Stimulated activated CD8-positive, alpha-beta memory T cell treated with anti-CD3 and anti-CD28 coated beads, Interleukin-7, amount 100 ng/mL, for 24 hours (primary cell): Measurements from ENCODE around the gene SPA17.

ENCODE experiments used
- DNase-seq: peaks from one replicate; pipeline ENCODE4 v3.0.0-alpha.2; 2020; ENCODE audit warnings: low read depth

SPA17 gene

DNA sequence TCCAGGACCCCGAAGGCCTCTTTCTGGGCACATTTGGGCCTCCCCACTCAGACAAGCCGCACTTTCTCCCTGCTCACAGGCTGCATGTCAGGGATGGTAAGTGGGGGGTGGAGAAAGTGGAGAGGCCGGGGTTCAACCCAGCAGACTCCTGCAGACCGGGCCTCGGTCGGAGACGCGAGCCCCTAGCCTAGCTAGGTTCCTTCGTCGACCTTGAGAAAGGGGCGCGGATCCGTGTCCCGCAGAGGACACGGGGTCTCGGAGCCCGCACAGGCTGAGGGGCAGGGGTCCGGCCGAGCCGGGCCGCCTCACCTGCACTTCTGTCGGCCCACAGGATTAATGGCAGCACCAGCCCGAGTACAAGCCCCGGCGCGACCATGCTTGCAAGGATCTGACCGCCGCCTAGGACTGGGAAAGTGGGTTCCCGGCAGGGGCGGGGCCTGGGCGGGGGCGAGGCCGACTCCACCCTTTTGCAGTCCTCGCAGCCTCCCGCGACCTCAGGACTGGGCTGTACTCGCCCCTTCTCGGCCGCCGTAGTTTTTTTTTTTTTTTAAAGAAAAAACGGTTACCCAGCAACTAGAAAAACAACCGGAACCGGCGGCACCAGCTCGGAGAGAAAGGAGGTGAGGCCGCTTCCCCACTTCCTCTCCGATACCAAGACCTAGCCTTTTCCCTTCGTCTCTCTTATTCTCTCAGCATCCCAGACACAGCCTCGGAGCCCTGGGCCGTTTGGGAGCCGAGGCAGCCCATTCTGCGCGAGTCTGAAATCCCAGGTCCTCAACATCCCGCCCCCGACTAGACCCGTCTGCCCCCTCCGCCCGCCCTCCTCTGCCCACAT is at the start of gene SPA17, which contains the start of gene SIAE:
Gene SPA17, plus strand, starts transcription at position 572 of the 835 bp plus-strand sequence. CDS start 1,361 bp downstream, outside the sequence.
Gene SIAE, minus strand, starts transcription at position 407 of the 835 bp plus-strand sequence. Its CDS starts 31 bp downstream, at position 376.
- DNase-seq: peak; percentile 75

DNA sequence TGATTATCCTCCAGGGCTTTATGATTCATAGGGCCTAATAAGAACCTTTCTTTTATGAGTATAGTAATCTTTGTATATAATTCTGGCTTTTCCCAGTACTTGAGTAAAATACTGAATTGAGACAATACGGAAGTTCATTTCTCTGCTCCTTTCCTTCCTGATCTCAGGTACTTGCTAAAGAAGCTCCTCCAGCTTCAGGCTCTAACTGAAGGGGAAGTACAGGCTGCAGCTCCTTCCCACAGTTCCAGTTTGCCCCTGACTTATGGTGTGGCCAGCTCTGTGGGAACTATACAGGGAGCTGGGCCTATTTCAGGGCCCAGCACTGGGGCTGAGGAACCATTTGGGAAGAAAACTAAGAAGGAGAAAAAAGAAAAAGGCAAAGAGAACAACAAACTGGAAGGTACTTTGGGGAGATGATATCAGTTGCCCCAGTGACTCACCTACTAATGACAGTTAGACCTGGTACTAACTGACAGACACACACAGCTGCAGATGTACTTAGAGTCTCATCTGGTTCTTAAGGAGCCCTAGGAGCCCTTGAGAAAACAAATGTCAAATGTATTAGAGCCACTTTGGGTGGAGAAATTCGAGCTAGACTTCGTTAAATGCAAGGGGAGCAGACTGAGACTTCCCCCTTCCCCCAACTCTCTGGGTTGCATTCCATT is 48.1 kb upstream of the SPA17 start:
- DNase-seq: no peak

DNA sequence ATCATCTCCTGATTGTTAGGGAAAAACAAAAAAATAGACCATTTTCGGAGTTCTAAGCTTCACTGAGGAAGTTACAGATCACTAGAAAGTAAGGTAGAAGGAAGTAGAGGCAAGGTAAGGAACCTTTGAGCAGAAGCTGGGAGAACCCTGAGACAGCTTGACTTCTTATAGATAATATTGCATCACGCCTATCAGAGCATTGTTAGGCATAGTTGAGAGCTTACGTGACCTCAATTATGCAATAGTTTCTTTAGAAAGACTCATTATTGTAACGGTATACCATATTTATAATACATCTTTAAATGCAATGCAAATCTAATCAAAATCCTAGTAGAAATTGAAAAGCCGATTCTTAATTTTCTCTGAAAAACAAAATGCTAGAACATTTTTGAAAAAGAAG is 46.2 kb upstream of the SPA17 start:
- no peak for DNase-seq

DNA sequence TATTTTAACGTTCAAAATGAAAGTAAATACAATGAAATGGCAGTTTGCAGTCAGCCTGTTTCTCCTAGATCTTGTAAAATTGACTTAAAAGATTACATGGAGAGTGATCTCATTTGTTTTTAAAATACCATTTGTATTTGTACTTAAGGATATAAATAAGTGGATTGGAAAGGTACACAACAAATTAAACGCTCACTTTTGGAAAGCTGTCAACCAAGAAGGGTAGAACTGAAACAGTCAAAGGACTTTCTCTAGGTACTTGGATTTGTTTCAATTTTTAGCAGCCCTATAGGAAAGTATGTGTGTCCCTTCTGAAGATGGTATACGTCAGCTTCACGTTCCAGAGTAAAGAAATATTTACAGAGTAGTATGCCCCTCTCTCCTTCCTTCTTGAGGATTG is 43.7 kb upstream of the SPA17 start:
- DNase-seq: no peak

DNA sequence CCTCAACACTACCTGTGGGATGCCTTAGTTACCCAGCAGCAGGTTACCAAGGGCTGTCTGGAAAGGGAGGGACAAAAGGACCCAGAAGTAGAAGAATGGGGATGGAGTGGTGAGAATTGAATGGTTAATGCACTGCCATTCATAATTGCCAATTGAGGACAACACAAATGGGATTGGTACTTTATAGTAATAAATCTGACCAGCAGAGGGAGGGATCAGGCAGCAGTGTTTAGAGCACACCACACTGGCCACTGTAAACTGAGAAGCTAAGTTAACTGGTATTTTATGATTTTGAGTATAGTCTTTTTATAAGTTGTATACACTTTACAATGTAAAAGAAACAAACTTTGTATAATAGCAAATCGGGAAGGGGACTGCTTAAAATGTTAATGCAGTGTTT is 40.3 kb upstream of the SPA17 start:
- no peak for DNase-seq

DNA sequence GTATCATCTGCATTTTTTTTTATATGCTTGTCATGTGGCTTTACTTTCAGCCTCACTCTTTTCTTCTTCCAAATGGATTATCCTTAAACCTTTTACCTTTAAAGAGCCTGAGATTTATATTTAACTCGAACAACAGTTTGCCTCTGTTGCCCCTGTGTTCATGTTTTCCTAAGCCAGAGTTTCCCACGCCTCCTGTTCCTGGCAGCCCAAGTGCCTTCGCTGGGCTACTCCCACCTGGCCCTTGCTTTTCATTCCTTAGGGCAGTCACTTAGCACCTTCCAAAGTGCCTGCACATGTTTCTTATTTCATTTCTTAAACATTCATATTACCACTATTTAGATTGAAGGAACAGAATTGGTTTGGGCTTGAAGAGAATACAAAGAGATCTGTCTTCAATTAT is 37.8 kb upstream of the SPA17 start:
- DNase-seq: no peak

DNA sequence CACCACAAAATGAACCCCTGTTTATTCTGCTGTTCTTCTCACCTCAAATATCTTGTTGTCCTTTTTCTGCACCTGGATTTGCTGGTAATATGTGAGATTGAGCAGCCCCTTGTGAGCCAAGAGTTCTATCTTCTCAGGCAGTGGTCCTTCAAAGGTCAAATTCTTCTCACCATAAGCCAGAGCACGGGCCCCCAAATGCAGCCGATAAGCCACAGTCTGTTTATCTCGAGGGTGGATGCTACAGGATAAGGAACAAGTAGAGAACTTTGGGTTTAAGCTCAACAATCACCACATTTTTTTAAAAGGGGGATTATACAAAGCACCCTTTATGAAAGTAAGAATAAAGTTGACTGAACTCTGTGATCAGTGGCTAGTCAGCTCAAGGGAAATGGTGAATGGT is 35.2 kb upstream of the SPA17 start:
- no peak for DNase-seq

DNA sequence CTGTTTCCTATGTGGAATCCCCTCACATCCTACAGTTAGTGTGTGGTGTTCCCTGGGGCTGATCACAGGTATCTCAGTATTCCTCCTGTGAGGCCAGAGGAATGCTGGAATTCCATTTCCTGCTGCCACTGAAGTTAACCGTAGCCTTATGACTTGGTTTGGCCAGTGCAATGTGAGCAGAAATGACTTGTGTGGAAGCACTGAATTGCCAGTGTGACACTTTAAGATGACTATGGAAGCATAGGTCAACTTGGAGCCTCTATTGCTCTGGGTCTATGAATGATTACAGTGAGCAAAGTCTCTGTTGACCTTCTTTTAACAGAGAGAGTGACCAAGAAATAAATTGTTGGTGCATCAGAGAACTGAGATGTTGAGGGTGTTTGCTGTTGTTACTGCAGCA is 34.5 kb upstream of the SPA17 start:
- no peak for DNase-seq

DNA sequence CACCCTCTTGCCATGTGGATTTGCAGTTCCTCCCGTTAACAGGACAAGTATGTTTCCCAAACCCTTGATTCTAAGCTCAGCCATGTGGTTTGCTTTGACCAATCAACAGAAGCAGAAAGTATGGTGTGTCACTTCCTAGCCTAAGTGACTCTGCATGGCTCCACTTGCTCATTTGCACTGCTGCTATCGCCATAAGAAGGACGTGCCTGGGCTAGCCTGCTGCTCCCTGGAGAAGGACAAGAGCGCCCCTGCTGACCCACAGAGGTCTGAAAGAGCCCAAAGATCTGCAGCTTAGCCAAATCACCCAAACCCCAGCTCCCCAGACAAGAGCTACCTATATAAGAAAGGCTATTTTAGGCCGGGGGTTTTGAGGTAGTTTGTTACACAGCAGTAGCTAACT is 33.0 kb upstream of the SPA17 start:
- DNase-seq: no peak

DNA sequence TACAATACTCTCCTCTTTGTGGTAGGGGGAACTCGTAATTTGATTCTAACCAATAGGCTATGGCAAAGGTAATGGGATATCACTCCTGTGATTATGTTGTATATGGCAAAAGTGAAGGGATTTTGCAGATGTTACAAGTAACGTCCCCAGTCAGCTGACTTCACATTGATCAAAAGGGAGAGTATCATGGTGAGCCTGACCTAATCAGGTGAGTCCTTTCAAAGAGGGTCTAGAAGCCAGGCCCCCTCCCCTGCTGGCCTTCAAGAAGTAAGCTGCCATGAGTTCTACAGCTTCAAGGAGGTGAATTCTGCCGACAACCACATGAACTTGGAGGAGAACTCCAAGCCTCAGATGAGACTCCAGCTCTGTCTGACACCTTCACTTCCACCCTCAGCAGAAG is 31.1 kb upstream of the SPA17 start:
- DNase-seq: no peak

DNA sequence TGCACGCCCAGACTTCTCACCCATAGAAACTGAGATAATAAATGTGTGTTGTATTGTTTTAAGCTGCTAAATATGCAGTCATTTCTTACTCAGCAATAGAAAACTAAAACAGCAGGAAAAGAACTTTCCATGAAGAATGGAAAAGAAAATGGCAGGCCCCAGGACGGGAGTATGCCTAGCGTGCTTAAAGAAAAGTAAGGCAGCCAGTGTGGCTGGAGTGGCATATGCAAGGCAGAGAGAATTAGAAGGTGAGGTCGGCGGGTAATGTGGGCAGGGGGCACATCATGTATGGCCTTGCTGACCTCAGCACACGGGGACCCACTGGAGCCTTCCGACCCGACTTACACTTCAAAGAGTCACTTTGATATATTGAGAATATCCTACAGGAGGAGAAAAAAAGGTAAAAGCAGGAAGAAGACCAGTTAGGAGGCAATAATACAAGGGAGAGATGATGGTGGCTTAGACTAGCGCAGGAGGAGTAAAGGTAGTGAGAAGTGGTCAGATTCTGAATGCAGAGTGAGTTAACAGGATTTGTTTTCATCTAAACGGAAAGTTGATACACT is 30.6 kb upstream of the SPA17 start:
- DNase-seq: no peak

DNA sequence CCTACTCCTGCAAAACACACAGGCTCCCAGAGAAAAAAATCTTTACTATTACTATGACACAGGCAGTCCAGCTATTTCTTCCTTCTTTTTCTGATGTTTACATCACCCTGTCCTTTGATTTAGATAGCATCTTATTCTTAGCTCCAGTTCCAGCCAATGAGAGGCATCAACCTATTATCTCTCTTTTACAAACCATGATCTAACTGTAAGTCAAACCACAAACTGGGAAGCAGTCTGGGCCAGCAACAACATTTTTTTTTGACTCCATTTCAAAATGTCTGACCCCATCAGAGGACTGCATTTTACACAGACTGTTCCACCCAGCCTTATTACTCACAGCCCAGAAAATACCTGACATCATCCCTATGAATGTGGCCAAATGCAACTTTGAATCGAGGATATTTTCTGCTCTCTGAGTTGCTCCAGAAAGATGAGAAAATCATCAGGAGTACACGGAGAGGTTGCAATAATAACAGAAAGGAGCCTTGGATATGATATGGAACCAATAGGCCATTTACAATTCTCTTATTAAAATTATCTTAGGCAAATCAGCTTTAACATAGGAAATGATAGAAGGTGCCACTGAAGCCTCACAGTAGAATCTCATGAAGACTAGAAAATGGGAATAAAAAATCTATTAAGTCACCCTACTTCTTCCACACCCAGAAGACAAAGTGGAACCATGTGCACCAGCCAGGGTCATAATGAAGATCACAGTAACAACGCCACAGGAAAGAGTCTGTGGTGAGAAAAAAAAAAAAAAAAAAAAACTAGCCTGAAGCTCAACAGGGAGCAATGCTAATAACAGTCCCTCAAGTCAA is 29.9 kb upstream of the SPA17 start:
- DNase-seq: no peak

DNA sequence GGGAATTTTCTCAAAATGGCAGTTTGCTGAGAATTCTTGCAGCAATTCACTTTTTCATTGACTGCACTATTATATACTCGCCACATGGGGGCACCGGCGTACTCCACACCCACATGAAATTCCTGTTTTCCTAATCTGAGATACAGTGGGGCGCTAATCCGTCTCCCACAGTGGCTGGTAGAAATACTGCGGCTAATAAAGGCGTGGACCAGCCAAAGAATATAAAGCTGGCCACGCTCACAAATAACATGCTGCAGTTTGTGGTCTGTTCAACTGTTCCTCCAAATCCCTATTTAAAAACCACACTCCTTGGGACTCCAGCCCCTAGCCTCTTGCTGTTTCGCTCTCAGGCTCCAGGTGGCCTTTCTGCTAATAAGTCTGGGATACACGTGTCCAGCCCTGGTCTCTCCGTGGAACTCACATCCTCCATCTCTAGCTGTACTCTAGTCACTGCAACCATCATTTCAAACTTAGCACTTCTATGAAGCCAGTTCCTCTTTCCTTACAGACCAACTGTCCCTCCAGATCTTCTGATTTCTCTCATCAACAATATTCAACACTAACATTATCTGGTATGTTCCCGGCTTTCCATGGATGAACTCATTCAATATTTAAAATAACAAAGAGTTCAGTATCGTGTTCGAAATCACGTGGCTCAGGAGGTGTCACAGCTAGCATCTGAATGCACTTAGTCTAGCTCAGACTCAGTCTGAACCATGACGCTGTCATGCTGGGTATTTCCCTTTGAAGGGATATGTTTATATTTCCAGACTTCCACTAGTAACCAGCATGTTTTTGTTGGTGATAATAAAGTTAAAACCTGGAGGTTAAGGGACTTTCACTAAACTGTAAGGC is 29.1 kb upstream of the SPA17 start:
- DNase-seq: no peak

DNA sequence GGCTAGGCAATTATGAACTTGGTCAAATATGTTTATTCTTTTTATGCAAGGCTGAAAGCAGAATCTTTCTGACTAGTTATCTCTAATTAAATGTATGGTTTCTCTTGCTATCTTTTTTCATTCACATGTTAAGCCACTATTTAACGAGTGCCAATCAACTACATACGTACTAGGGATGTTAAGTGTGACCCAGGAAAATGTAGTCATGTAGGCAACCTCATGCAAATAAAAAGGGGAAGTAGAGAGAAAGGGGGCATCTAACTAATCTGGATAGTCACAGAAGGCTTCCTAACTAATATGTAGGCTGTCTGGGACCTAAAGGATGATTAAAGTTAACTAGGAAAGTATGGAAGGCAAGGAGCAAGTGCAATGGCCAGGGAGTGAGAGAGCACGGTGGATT is 27.6 kb upstream of the SPA17 start:
- DNase-seq: no peak

DNA sequence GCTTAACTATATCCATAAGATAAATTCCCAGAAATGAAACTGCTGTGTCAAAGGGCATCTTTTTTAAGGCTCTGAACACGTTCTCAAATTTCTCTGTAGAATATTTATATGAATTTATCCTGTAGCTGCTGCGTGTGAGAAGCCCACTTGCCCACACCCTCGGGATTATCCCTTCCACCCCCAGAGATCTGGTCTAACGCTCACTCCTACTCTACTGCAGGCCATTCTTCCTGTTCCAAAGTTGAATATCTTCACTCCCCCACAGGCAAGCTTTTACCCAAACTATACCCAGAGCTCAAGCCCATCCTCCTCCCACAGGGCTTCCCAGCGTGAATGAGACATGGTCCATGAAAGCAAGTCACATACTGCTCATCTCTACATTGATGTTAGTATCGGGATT is 25.1 kb upstream of the SPA17 start:
- DNase-seq: no peak

DNA sequence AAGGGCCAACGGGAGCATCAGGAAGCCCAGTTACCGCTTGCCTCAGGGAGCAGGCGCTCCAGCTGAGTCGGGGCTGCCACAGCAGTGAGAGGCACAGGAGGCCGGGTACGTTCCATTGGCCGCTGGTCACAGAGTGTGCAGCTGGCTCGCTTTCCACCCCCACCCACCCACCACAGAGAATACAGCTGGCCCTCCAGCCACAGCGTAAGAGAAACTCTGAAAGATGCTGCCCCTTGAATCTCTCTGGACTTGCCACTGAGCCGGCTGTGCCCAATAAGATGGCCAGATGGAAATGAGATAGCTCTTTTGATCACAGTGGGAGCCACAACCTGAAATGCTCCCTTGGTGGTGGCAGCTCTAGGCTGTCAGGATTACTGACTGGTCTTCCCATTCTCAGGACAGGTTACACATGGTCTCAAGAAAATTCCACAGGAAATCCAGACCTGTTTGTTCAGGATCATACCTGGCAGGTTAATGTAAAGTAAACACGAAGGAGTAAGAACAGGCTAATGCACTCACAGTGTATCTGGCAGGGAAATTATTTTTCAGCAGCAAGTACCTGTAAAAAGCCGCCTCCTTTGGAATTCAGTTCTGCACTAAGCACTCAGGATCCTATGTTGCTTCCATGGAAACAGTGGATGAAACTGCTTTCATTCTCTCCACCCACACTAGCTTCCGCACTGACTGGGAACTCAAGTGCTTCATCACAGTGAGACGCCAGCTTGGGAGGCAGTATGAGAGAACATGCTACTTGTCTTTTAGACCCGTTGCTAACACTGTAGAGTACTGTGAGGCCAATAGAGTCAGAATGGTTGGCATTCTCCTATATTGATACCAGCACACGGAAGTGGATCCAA is 16.7 kb upstream of the SPA17 start:
- DNase-seq: no peak

DNA sequence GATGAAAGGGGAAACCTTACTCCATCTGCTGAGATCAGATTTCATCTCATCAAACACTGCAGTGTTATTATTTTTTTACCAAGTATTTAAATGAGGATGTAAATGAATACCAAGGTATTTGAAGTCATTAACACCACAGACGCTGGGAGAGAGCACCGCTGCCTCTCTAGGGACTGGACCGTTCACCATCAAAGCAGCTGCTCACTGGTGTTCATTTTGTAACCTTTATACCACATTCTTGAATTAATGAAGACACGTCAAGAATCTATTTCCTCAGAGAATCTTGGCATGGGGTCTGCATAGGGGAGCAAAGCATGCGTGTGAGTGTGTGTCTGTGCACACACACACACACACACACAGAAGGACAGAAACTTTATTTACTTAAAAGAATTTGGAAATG is 15.8 kb upstream of the SPA17 start:
- no peak for DNase-seq

DNA sequence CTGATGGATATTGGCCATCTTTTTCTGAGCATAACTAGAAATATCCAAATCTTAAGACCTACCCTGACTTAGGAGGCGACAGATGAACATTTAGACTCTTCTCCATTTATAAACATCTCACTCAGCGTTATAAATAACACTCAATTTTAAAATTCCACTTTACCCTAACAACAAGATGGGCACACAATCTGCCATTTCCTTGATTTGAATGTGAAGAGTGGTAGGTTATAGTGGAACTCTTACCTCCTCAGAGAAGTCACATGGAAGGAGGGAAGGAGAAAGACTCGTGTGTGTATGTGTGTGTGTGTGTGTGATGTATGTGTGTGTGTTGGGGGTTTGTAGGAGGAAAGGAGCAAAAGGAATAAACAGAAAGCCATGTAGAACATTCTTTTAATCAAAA is 15.2 kb upstream of the SPA17 start:
- DNase-seq: no peak

DNA sequence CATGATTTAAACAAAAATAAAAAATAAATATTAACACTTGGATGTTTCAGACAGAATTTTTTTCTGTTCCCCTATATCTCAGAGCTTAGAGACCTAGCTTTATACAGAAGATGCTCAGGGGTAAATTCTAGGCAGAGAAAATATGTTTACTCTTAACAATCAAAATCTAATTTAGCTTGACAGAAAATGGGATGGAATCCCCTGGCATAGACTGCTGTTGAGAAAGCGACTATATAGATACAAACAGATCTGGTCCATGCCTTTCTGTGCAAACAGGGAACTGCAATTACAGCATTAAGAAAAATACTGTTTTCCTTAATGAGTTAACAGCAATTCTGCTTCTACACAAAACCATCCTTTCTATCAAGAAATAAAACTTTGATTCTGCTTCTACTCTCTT is 14.7 kb upstream of the SPA17 start:
- no peak for DNase-seq

DNA sequence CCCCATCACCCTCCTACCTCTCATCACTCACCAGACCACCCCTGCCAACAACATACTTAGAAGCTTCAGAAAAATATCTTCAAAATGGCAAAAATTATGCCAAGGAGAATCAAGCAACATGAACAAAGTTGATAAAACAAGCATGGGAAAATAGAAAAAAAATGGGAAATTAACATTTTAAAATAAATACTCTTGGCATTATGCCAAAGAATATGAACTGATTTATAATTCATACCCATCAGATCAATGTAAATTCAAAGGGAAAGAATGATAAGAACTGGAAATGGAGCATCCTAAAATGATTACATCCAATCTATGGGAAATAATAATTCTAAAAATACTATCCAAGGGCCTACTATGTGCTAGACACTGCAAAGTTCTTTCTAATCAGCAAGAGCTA is 12.2 kb upstream of the SPA17 start:
- DNase-seq: no peak
